ENCODE results near the gene SSTR5.
A peak's percentile ranks its signal among the peaks of the same experiment; 100 is the strongest.

Gene SSTR5

GRCh38 chr16:1093284-1094123 lies 21.0 kb downstream of the SSTR5 start:
- no peak for DNase-seq

GRCh38 chr16:1094124-1094479 lies 21.6 kb downstream of the SSTR5 start:
- no peak for DNase-seq

- no peak for DNase-seq
Observed at GRCh38 chr16:1094601-1095449, 22.3 kb downstream of the SSTR5 start.

GRCh38 chr16:1095450-1096168 lies 23.1 kb downstream of the SSTR5 start:
- no peak for DNase-seq

GRCh38 chr16:1096169-1097082 lies 23.9 kb downstream of the SSTR5 start, which contains the start of gene C1QTNF8:
Gene C1QTNF8 (minus strand): TSS chr16:1096244. CDS start chr16:1094922, 1,322 bp downstream.
- DNase-seq: no peak

- no peak for DNase-seq
Observed at GRCh38 chr16:1097156-1097555, 24.6 kb downstream of the SSTR5 start.

GRCh38 chr16:1097800-1098199 lies 25.3 kb downstream of the SSTR5 start:
- no peak for DNase-seq

GRCh38 chr16:1098266-1098991 lies 25.9 kb downstream of the SSTR5 start:
- DNase-seq: no peak

GRCh38 chr16:1099189-1100083 lies 26.9 kb downstream of the SSTR5 start:
- DNase-seq: no peak

- no peak for DNase-seq
Observed at GRCh38 chr16:1100084-1100800, 27.7 kb downstream of the SSTR5 start.

GRCh38 chr16:1101133-1101532 lies 28.6 kb downstream of the SSTR5 start:
- DNase-seq: no peak

GRCh38 chr16:1101573-1102332 lies 29.2 kb downstream of the SSTR5 start:
- DNase-seq: no peak

GRCh38 chr16:1102333-1102700 lies 29.8 kb downstream of the SSTR5 start:
- no peak for DNase-seq

GRCh38 chr16:1102921-1103635 lies 30.5 kb downstream of the SSTR5 start:
- DNase-seq: peak; percentile 85

GRCh38 chr16:1103636-1103980 lies 31.1 kb downstream of the SSTR5 start:
- DNase-seq: no peak

- DNase-seq: peak; percentile 47
Observed at GRCh38 chr16:1105888-1106620, 33.5 kb downstream of the SSTR5 start.

GRCh38 chr16:1106659-1107058 lies 34.1 kb downstream of the SSTR5 start:
- DNase-seq: no peak

GRCh38 chr16:1107141-1107540 lies 34.6 kb downstream of the SSTR5 start:
- no peak for DNase-seq
